ENCODE results near the gene NUP107. TPM values are rescaled to one million over a fixed set of nuclear protein-coding genes. Genes with fewer than 3 reads are reported as not detected.

NUP107 gene
- total and polyA plus RNA-seq, 8 donors: 5.7 to 99.1 (median 19.4) TPM

- no peak for DNase-seq
- Histone ChIP-seq H3K27me3 (no peaks in the 10 kb centered on the region), H3K4me3 (no peak overlapping the region), H3K4me1 (no peaks in the 10 kb centered on the region), H3K27ac (no peak overlapping the region), H3K9me3 (no peaks in the 10 kb centered on the region), H3K36me3 (peaks cover 0 to 12% (median 0%) of the 10 kb centered on the region in 4 donors)
- 70 to 75% (median 73%) methylated on average over 8 of the region's 8 CpGs for WGBS, 5 donors
- TF ChIP-seq CTCF (IDR thresholded peaks at IDR 0.05) (no peak), POLR2AphosphoS5 (IDR thresholded peaks at IDR 0.05) (no peak), POLR2A (IDR thresholded peaks at IDR 0.05) (no peak), EP300 (IDR thresholded peaks at IDR 0.05) (no peak)
- intact Hi-C loops (cut with DNase I; ENCODE audit: low total_unique reads): no loop called here
Observed at GRCh38 chr12:68772714-68773113, 85.9 kb downstream of the NUP107 start.

GRCh38 chr12:68773582-68773981, 86.8 kb downstream of the NUP107 start:
- intact Hi-C loops (cut with DNase I; ENCODE audit: low total_unique reads): no loop called here
- Histone ChIP-seq H3K9me3 (no peaks in the 10 kb centered on the region), H3K4me1 (no peaks in the 10 kb centered on the region), H3K27me3 (no peaks in the 10 kb centered on the region), H3K27ac (no peak overlapping the region), H3K4me3 (no peak overlapping the region), H3K36me3 (peaks cover 0 to 4% (median 0%) of the 10 kb centered on the region in 4 donors)
- WGBS, 5 donors: 89 to 93% (median 90%) methylated on average over 5 of the region's 5 CpGs
- no peak for DNase-seq
- TF ChIP-seq EP300 (IDR thresholded peaks at IDR 0.05) (no peak), POLR2AphosphoS5 (IDR thresholded peaks at IDR 0.05) (no peak), CTCF (IDR thresholded peaks at IDR 0.05) (no peak), POLR2A (IDR thresholded peaks at IDR 0.05) (no peak)

- no peaks in the 10 kb centered on the region for H3K27me3 ChIP-seq
- intact Hi-C loops (cut with DNase I; ENCODE audit: low total_unique reads): no loop called here
- DNase-seq: no peak
- H3K9me3 ChIP-seq: no peaks in the 10 kb centered on the region
- no peak overlapping the region for H3K27ac ChIP-seq
- WGBS, 5 donors: 91 to 96% (median 94%) methylated on average over 7 of the region's 7 CpGs
- H3K4me1 ChIP-seq: no peaks in the 10 kb centered on the region
- H3K4me3 ChIP-seq: no peak overlapping the region
- H3K36me3 ChIP-seq: no peaks in the 10 kb centered on the region
- no peak for TF ChIP-seq POLR2AphosphoS5 (IDR thresholded peaks at IDR 0.05)
- TF ChIP-seq POLR2A (IDR thresholded peaks at IDR 0.05): no peak
- no peak for TF ChIP-seq CTCF (IDR thresholded peaks at IDR 0.05)
- no peak for TF ChIP-seq EP300 (IDR thresholded peaks at IDR 0.05)
Observed at GRCh38 chr12:68775121-68775630, 88.4 kb downstream of the NUP107 start.

GRCh38 chr12:68776976-68777610, 90.3 kb downstream of the NUP107 start:
- no peaks in the 10 kb centered on the region for H3K4me1 ChIP-seq
- no peaks in the 10 kb centered on the region for H3K27me3 ChIP-seq
- H3K27ac ChIP-seq: no peak overlapping the region
- intact Hi-C loops (cut with DNase I; ENCODE audit: low total_unique reads): no loop called here
- TF ChIP-seq EP300 (IDR thresholded peaks at IDR 0.05) (no peak), CTCF (IDR thresholded peaks at IDR 0.05) (no peak), POLR2A (IDR thresholded peaks at IDR 0.05) (no peak), POLR2AphosphoS5 (IDR thresholded peaks at IDR 0.05) (no peak)
- no peaks in the 10 kb centered on the region for H3K9me3 ChIP-seq
- no peaks in the 10 kb centered on the region for H3K36me3 ChIP-seq
- WGBS, 5 donors: 70 to 82% (median 71%) methylated on average over 5 of the region's 5 CpGs
- H3K4me3 ChIP-seq: no peak overlapping the region
- no peak for DNase-seq
